GM18858 (cell line): ENCODE results near the gene SLC25A38.

Experiments used
- ATAC-seq: cut with Tn5 transposase; IDR thresholded peaks from one replicate; pipeline ENCODE4 v1.9.1; 2021; ENCODE audit not compliant: unreplicated experiment

SLC25A38 gene

GRCh38 chr3:39432342-39432741 lies 49.2 kb downstream of the SLC25A38 start:
- ATAC-seq: no peak

- no peak for ATAC-seq
These were observed 50.5 kb downstream of the SLC25A38 start for GRCh38 chr3:39433642-39434041.

GRCh38 chr3:39434574-39434973 lies 51.4 kb downstream of the SLC25A38 start:
- no peak for ATAC-seq

- no peak for ATAC-seq
These were observed 52.0 kb downstream of the SLC25A38 start for GRCh38 chr3:39435006-39435748.

- ATAC-seq: no peak
These were observed 55.7 kb downstream of the SLC25A38 start for GRCh38 chr3:39438880-39439279.

GRCh38 chr3:39440316-39440715 lies 57.1 kb downstream of the SLC25A38 start:
- ATAC-seq: no peak

- no peak for ATAC-seq
These were observed 60.4 kb downstream of the SLC25A38 start for GRCh38 chr3:39443530-39443929.

- no peak for ATAC-seq
These were observed 62.8 kb downstream of the SLC25A38 start for GRCh38 chr3:39445927-39446326.

GRCh38 chr3:39446444-39446843 lies 63.3 kb downstream of the SLC25A38 start:
- no peak for ATAC-seq
